Dermis lymphatic vessel endothelial cell (primary cell): ENCODE data around the gene IGFBP2. TPM values are rescaled to one million over a fixed set of nuclear protein-coding genes. Genes with fewer than 3 reads are reported as not detected.

Experiments
- total RNA-seq: library from RNA; depleted of rRNA; stranded (reverse); fragments of >200 nt; gene quantifications from 2 replicates; pipeline ENCODE4 v1.2.1, GENCODE V29; 2014

IGFBP2 gene
- 1.4 and 9.6 TPM in 2 replicates for total RNA-seq

GRCh38 chr2:216632952-216633615 is at the start of gene IGFBP2:
Gene IGFBP2, plus strand, starts transcription at chr2:216633420. Its CDS starts 104 bp downstream, at chr2:216633524.

GRCh38 chr2:216695401-216695821 is 62.2 kb downstream of the IGFBP2 start, which contains the start of gene IGFBP5:
Gene IGFBP5, minus strand, starts transcription at chr2:216695549. Its CDS starts 774 bp downstream, at chr2:216694775.

Other genes with a start within 250 kb of the IGFBP2 start
- 8.8 and 10.0 TPM in 2 replicates for gene SMARCAL1, start 220.9 kb upstream of the IGFBP2 start, total RNA-seq
- gene RPL37A, start 134.6 kb upstream of the IGFBP2 start, total RNA-seq = 3,438 and 4,231 TPM in 2 replicates
- gene IGFBP5, start 62.1 kb downstream of the IGFBP2 start, total RNA-seq = 0.54 and 2.0 TPM in 2 replicates
- gene TNP1, start 226.6 kb downstream of the IGFBP2 start, total RNA-seq = not detected in 2 replicates